Measurements from ENCODE around the gene SYT8.

DNA sequence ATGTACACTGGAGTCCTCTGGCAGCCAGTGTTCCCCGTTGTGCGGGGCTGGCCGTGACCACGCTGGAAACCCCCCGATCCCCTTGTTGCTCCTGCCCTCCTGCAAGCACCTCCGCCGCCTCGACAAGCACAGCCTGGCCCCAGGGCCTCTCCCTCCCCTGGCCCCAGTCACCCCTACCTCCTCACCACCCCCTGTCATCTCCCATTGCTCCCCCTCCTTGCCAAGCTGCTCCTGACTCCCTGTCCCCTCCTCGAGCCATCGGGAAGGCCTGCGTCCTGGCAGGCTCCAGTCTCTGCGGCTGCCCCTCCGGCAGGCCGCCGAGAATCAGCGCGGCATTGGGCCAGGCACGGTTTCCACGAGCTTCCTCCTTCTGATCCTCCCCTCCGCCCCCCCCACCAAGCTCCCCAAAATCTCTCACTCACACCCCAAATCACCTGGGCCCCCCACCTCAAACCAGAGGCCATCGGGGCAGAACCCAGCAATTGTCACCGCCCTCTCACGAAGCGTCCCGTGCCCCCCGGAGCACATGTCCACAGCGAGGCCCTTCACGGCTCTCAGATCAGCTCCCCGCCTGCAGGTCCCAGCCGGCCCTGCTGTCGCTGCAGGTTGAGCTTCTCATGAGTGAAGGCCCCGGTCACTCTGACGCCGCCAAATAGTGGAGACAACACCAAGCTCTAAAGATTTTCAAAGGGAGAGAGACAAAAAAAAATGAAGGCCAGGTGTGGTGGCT is 12.4 kb downstream of the SYT8 start:
- TF ChIP-seq POLR2AphosphoS5 (IDR thresholded peaks at IDR 0.05) (no peak), POLR2A (IDR thresholded peaks at IDR 0.05) (no peak)
- TF ChIP-seq, protein P1, sequence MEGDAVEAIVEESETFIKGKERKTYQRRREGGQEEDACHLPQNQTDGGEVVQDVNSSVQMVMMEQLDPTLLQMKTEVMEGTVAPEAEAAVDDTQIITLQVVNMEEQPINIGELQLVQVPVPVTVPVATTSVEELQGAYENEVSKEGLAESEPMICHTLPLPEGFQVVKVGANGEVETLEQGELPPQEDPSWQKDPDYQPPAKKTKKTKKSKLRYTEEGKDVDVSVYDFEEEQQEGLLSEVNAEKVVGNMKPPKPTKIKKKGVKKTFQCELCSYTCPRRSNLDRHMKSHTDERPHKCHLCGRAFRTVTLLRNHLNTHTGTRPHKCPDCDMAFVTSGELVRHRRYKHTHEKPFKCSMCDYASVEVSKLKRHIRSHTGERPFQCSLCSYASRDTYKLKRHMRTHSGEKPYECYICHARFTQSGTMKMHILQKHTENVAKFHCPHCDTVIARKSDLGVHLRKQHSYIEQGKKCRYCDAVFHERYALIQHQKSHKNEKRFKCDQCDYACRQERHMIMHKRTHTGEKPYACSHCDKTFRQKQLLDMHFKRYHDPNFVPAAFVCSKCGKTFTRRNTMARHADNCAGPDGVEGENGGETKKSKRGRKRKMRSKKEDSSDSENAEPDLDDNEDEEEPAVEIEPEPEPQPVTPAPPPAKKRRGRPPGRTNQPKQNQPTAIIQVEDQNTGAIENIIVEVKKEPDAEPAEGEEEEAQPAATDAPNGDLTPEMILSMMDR (IDR thresholded peaks at IDR 0.05) = no peak

Measured in breast epithelium (tissue), 3 donors.